ENCODE measurements around the gene KRTAP10-12. TPM values are rescaled to one million over a fixed set of nuclear protein-coding genes. Genes with fewer than 3 reads are reported as not detected.
"Not testable (repeated sequence)": the region's sequence is repeated elsewhere in the genome, so short reads cannot be mapped to it uniquely, and the experiment has no call there.

Gene KRTAP10-12
- total RNA-seq, 4 donors from 2014 or later, result 1.3 to 2.9 TPM; not detected in 2

GRCh38 chr21:44686000-44686781 lies 10.8 kb upstream of the KRTAP10-12 start:
- H3K27me3 ChIP-seq, result peaks cover 33% of the 10 kb centered on the region
- no peaks in the 10 kb centered on the region for H3K36me3 ChIP-seq
- 54% methylated on average over 8 of the region's 14 CpGs for WGBS
- no peak overlapping the region for H3K4me3 ChIP-seq
- no peaks in the 10 kb centered on the region for H3K9me3 ChIP-seq
- TF ChIP-seq EP300 (IDR thresholded peaks at IDR 0.05) (no peak), POLR2A (IDR thresholded peaks at IDR 0.05) (no peak), POLR2AphosphoS5 (IDR thresholded peaks at IDR 0.05) (no peak)
- TF ChIP-seq, protein P1, sequence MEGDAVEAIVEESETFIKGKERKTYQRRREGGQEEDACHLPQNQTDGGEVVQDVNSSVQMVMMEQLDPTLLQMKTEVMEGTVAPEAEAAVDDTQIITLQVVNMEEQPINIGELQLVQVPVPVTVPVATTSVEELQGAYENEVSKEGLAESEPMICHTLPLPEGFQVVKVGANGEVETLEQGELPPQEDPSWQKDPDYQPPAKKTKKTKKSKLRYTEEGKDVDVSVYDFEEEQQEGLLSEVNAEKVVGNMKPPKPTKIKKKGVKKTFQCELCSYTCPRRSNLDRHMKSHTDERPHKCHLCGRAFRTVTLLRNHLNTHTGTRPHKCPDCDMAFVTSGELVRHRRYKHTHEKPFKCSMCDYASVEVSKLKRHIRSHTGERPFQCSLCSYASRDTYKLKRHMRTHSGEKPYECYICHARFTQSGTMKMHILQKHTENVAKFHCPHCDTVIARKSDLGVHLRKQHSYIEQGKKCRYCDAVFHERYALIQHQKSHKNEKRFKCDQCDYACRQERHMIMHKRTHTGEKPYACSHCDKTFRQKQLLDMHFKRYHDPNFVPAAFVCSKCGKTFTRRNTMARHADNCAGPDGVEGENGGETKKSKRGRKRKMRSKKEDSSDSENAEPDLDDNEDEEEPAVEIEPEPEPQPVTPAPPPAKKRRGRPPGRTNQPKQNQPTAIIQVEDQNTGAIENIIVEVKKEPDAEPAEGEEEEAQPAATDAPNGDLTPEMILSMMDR (IDR thresholded peaks at IDR 0.05), result no peak
- no peak overlapping the region for H3K27ac ChIP-seq
- DNase-seq (ENCODE audit: low spot score in 2 of 2), result peak in 1 of 2 donors; percentile 41
- H3K4me1 ChIP-seq, result no peaks in the 10 kb centered on the region

GRCh38 chr21:44686843-44687561 lies 10.0 kb upstream of the KRTAP10-12 start:
- Histone ChIP-seq H3K4me3 (no peak overlapping the region), H3K36me3 (no peaks in the 10 kb centered on the region), H3K9me3 (no peaks in the 10 kb centered on the region), H3K4me1 (no peaks in the 10 kb centered on the region), H3K27ac (no peak overlapping the region), H3K27me3 (peaks cover 33% of the 10 kb centered on the region)
- no peak for DNase-seq (ENCODE audit: low spot score in 2 of 2)
- TF ChIP-seq, protein P1 (IDR thresholded peaks at IDR 0.05), result no peak
- TF ChIP-seq POLR2AphosphoS5 (IDR thresholded peaks at IDR 0.05), result no peak
- no peak for TF ChIP-seq POLR2A (IDR thresholded peaks at IDR 0.05)
- TF ChIP-seq EP300 (IDR thresholded peaks at IDR 0.05), result no peak
- 79% methylated on average over 25 of the region's 25 CpGs for WGBS

- DNase-seq (ENCODE audit: low spot score in 2 of 2), result no peak
- Histone ChIP-seq H3K36me3 (no peaks in the 10 kb centered on the region), H3K9me3 (no peaks in the 10 kb centered on the region), H3K4me3 (no peak overlapping the region), H3K4me1 (no peaks in the 10 kb centered on the region), H3K27me3 (peaks cover 32% of the 10 kb centered on the region), H3K27ac (no peak overlapping the region)
- TF ChIP-seq, protein P1 (IDR thresholded peaks at IDR 0.05), result no peak
- TF ChIP-seq POLR2A (IDR thresholded peaks at IDR 0.05) (no peak), POLR2AphosphoS5 (IDR thresholded peaks at IDR 0.05) (no peak), EP300 (IDR thresholded peaks at IDR 0.05) (no peak)
- 72% methylated on average over 11 of the region's 11 CpGs for WGBS
Observed at GRCh38 chr21:44687671-44688070, 9.3 kb upstream of the KRTAP10-12 start.

GRCh38 chr21:44689740-44690139 lies 7.2 kb upstream of the KRTAP10-12 start:
- H3K27ac ChIP-seq; H3K9me3 ChIP-seq; H3K36me3 ChIP-seq; H3K4me3 ChIP-seq; DNase-seq (ENCODE audit: low spot score in 2 of 2); H3K4me1 ChIP-seq: not testable (repeated sequence)
- WGBS, result 90% methylated on average over 3 of the region's 3 CpGs
- H3K27me3 ChIP-seq, result peaks cover 30% of the 10 kb centered on the region

- Histone ChIP-seq H3K27me3 (peaks cover 33% of the 10 kb centered on the region), H3K36me3 (no peaks in the 10 kb centered on the region), H3K27ac (no peak overlapping the region), H3K4me1 (no peaks in the 10 kb centered on the region), H3K9me3 (no peaks in the 10 kb centered on the region), H3K4me3 (no peak overlapping the region)
- TF ChIP-seq, protein P1 (IDR thresholded peaks at IDR 0.05), result no peak
- TF ChIP-seq EP300 (IDR thresholded peaks at IDR 0.05) (no peak), POLR2A (IDR thresholded peaks at IDR 0.05) (no peak), POLR2AphosphoS5 (IDR thresholded peaks at IDR 0.05) (no peak)
- DNase-seq (ENCODE audit: low spot score in 2 of 2), result no peak
- 40% methylated on average over 2 of the region's 2 CpGs for WGBS
Observed at GRCh38 chr21:44691686-44692085, 5.3 kb upstream of the KRTAP10-12 start.
